Effector memory CD4-positive, alpha-beta T cell (primary cell): ENCODE measurements around the gene ASNS.
A peak's percentile ranks its signal among the peaks of the same experiment; 100 is the strongest.
"Not testable (repeated sequence)": the region's sequence is repeated elsewhere in the genome, so short reads cannot be mapped to it uniquely, and the experiment has no call there.

Experiments used
- DNase-seq, 3 donors: peaks; one replicate each; pipeline ENCODE4 v3.0.0-alpha.2; 2020
- H3K27ac ChIP-seq: 2 replicates; pipeline ENCODE4 v1.7.0; 2013; ENCODE audit warnings: mild to moderate bottlenecking, low read length, moderate library complexity; ENCODE audit not compliant: insufficient read depth, poor library complexity, severe bottlenecking
- H3K27me3 ChIP-seq: replicated peaks from 2 replicates; pipeline ENCODE4 v1.7.0; 2013; ENCODE audit warnings: mild to moderate bottlenecking, low read length; ENCODE audit not compliant: insufficient read depth, control insufficient read depth, poor library complexity, severe bottlenecking
- H3K36me3 ChIP-seq: 2 replicates; pipeline ENCODE4 v1.7.0; 2013; ENCODE audit warnings: mild to moderate bottlenecking, low read length, moderate library complexity; ENCODE audit not compliant: control insufficient read depth, insufficient read depth
- H3K4me1 ChIP-seq: 2 replicates; pipeline ENCODE4 v1.7.0; 2013; ENCODE audit warnings: low read length, mild to moderate bottlenecking; ENCODE audit not compliant: control insufficient read depth, insufficient read depth, poor library complexity, severe bottlenecking
- H3K4me3 ChIP-seq: 2 replicates; pipeline ENCODE4 v1.7.0; 2013; ENCODE audit warnings: low read length, low read depth, mild to moderate bottlenecking; ENCODE audit not compliant: insufficient read depth, poor library complexity, severe bottlenecking
- H3K9me3 ChIP-seq: 2 replicates; pipeline ENCODE4 v1.7.0; 2013; ENCODE audit warnings: mild to moderate bottlenecking, low read length, moderate library complexity; ENCODE audit not compliant: control insufficient read depth
- total RNA-seq, 3 donors: gene quantifications; one replicate each; lab custom pipeline; 2026; lab: John Stamatoyannopoulos, UW

Gene ASNS, protein sequence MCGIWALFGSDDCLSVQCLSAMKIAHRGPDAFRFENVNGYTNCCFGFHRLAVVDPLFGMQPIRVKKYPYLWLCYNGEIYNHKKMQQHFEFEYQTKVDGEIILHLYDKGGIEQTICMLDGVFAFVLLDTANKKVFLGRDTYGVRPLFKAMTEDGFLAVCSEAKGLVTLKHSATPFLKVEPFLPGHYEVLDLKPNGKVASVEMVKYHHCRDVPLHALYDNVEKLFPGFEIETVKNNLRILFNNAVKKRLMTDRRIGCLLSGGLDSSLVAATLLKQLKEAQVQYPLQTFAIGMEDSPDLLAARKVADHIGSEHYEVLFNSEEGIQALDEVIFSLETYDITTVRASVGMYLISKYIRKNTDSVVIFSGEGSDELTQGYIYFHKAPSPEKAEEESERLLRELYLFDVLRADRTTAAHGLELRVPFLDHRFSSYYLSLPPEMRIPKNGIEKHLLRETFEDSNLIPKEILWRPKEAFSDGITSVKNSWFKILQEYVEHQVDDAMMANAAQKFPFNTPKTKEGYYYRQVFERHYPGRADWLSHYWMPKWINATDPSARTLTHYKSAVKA
- total RNA-seq: 2.1 to 4.1 (median 3.5) reads per million in 3 donors

DNA sequence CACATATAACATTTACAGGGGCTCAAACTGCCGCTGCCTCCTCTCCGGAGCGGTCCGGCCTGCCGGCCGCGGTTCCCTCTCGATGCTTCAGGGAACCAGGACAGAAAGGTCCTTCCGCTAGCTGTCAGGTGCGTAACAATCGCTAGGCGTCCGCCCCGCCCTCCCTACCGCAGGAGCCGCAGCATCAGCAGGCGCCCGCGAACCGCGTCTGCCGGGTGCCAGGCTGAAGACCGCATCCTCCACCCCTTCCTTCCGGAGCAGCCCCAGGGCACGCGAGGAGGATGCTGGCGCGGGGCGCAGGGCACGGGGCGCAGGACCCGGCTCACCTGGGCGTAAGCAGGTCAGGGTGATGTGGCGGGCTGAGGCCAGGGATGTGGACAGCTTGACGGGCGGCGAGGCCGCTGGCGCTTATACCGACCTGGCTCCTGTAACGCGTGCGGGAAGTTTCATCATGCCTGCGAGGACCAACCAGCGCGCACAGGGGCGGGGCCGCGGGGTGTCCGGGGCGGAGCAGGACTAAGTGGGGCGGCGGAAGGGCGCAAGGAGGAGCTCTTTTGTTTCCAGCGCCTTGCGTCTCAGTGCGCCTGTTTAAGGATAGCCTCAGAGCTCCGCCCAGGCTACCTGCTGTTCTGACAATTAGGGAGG lies at the start of gene ASNS:
Gene ASNS (minus strand): TSS at position 384 of the 645 bp plus-strand sequence. CDS start 3,252 bp downstream, outside the sequence.
- Histone ChIP-seq H3K27ac (peak within 1 kb of the TSS; percentile 58), H3K4me3 (peak within 1 kb of the TSS; percentile 59)
- peak; percentile 67 to 77 (median 75) for DNase-seq

DNA sequence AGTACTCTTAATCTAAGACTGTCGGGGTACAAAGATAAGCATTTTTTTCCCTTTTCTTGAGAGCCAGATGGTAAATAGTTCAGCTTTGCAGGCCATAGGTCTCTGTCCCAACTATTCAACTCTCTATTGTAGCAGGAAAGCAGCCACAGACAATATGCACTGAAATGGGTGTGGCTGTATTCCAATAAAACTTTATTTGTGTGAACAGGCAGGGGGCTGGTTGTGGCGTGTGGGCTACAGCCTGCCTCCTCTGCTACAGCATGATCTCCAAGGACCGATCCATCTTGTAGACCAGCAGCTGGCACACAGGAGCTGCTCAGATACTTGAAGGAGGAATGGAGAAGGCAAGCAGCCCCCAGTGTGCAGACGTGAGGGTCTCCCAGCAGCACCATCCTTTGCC lies 49.0 kb upstream of the ASNS start:
- H3K4me1 ChIP-seq, H3K27me3 ChIP-seq, DNase-seq: not testable (repeated sequence)

More for the DNA sequence above, at the start of gene ASNS:
- Histone ChIP-seq H3K9me3 (no peaks in the 10 kb centered on the region), H3K27me3 (no peaks in the 10 kb centered on the region), H3K36me3 (peaks cover 3% of the 10 kb centered on the region), H3K4me1 (peaks cover 11% of the 10 kb centered on the region)

DNA sequence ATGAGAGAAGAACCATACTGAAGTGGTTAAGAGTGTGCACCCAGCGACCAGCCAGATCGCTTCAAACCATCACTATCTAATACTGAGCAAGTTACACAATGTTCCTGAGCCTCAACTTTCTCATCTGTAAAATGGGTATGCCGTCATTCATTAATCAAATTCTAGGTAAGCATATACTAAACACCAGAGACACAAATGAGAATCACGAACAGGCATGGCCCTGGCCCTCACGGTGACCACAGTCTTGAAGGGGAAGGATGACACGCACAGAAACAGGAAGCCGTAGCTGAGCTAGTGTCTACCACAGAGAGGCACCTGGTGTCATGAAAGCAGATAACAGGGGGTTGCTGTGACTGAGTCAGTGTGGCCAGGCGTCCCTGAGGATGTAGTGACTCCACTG lies 43.1 kb upstream of the ASNS start:
- H3K9me3 ChIP-seq, H3K27me3 ChIP-seq, H3K27ac ChIP-seq, H3K36me3 ChIP-seq, H3K4me3 ChIP-seq, DNase-seq, H3K4me1 ChIP-seq: not testable (repeated sequence)

More for the DNA sequence above, 49.0 kb upstream of the ASNS start:
- H3K4me3 ChIP-seq, H3K27ac ChIP-seq, H3K36me3 ChIP-seq, H3K9me3 ChIP-seq: not testable (repeated sequence)

DNA sequence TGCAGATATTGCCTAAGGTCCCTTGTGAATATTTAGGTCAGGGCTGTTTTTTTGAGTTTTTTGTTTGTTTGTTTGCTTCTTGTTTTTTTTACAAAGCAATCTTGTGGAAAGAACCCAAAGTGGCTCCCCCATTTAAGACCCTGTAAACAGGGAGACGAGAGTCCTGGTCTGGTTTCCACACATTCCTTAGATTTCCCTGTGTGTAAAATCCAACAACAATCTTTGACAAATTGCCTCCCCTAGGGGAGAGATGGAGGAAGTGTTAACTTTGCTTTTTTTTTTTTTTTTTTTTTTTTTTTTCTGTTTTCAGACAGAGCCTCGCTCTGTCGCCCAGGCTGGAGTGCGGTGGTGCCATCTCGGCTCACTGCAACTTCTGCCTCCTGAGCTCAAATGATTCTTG lies 40.1 kb upstream of the ASNS start:
- not testable (repeated sequence) for H3K36me3 ChIP-seq, H3K27ac ChIP-seq, H3K4me3 ChIP-seq, H3K9me3 ChIP-seq, H3K4me1 ChIP-seq, DNase-seq, H3K27me3 ChIP-seq

DNA sequence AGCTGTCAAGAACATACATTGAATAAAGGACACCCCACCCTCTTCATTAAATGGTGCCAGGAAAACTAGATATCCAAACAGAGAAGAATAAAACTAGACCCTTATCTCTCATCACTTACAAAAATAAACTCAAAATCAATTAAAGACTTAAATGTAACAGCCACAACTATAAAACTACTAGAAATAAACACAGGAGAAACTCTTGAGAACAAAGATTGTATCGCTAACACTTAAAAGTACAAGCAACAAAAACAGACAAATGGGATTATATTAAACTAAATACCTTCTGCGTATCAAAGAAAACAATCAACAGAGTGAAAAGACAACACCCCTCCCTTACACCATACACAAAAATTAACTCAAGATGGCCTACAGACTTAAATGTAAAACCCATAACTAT lies 24.7 kb upstream of the ASNS start:
- H3K9me3 ChIP-seq, DNase-seq, H3K4me3 ChIP-seq, H3K36me3 ChIP-seq, H3K4me1 ChIP-seq, H3K27me3 ChIP-seq, H3K27ac ChIP-seq: not testable (repeated sequence)

DNA sequence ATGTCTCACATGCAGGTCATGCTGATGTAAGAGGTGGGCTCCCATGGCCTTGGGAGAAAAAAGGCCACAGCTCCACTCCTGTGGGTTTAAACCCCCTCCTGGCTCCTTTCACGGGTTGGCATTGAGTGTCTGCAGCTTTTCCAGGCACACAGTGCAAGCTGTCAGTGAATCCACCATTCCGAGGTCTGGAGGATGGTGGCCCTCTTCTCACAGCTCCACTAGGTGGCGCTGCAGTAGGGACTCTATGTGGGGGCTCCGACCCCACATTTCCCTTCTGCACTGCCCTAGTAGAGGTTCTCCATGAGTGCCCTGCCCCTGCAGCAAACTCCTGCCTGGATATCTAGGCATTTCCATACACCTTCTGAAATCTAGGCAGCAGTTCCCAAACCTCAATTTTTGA lies 19.5 kb upstream of the ASNS start:
- H3K36me3 ChIP-seq, H3K9me3 ChIP-seq, H3K4me3 ChIP-seq, H3K27ac ChIP-seq, DNase-seq, H3K4me1 ChIP-seq, H3K27me3 ChIP-seq: not testable (repeated sequence)

DNA sequence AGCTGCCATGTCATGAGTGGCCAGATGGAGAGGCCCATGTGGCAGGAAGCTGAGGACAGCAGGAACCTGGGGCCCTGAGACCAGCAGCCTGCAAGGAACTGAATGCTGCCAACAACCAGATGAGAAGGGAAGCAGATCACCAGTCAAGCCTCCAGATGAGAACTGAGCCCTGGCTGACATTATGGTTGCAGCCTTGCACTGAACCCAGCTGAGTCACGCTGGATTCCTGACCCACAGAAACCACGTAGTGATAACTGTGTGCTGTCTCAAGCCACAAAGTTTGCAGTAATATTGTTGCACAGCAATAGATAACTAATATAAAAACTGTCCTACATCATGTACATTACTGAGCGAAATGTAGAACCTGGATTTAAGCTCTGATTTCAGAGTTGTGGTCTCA lies 7.3 kb upstream of the ASNS start:
- not testable (repeated sequence) for H3K27me3 ChIP-seq, DNase-seq, H3K27ac ChIP-seq, H3K9me3 ChIP-seq, H3K36me3 ChIP-seq, H3K4me1 ChIP-seq, H3K4me3 ChIP-seq

DNA sequence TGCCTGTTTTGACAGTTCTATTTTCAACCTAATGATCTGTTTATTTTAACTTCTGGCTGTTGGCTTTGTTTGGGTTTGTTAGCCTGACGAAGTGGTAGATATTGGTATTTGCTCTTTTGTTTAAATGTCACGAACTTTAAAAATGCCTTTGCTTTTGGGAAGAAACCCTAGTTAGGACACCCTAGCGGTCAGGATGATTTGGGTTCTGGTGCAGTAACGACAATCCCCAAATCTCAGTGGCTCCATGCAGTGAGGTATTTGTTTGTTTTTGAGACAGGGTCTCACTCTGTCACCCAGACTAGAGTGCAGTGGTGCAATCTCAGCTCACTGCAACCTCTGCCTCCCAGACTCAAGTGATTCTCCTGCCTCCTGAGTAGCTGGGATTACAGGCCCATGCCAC lies 2.7 kb upstream of the ASNS start:
- not testable (repeated sequence) for H3K27ac ChIP-seq, H3K36me3 ChIP-seq, H3K9me3 ChIP-seq, H3K27me3 ChIP-seq, DNase-seq, H3K4me3 ChIP-seq
- peaks cover 11% of the 10 kb centered on the region for H3K4me1 ChIP-seq

DNA sequence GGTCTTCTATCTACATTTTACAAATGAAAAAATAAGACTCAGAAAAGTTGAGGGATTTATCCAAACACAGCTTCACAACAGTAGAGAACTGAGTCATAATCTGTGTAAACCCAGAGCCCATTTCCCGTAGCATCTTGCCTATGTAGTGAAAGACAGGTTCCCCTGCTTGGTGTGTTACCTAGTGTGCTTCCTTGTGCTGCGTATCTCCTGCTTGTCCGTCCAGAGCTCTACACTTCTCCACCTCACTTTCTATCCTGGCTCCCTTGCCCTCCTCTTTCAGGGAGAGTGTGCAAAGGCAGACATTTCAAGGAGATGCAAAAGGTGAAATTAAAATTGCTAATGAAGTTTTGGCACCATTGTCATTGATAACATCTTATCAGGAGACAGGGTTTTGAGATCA lies 1.4 kb upstream of the ASNS start:
- H3K9me3 ChIP-seq: no peaks in the 10 kb centered on the region
- H3K4me1 ChIP-seq: peaks cover 11% of the 10 kb centered on the region
- DNase-seq: no peak
- no peaks in the 10 kb centered on the region for H3K36me3 ChIP-seq
- no peak overlapping the region for H3K27ac ChIP-seq
- H3K27me3 ChIP-seq: no peaks in the 10 kb centered on the region
- no peak overlapping the region for H3K4me3 ChIP-seq

DNA sequence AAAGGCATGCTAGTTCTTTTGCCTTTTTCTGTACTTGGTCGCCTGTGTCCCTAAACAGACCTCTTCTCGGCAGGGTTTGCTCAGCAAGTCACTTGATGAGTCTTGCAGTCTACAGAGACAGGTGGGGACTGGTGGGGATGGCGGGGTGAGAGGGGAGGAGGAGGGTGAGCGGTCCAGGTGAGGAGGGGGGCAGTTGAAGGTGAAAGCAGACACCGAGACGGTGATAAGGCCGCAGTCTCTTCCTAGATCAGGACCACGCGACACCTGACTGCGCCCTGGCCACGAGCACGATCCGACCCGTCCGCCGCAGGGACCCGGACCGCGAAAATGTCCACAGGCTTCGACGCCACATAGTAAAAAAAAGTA lies 566 bp downstream of the ASNS start:
- peaks cover 3% of the 10 kb centered on the region for H3K36me3 ChIP-seq
- no peaks in the 10 kb centered on the region for H3K9me3 ChIP-seq
- DNase-seq: peak in 2 of 3 donors; percentile 8 to 10
- peak overlapping the region; percentile 59 for H3K4me3 ChIP-seq
- H3K4me1 ChIP-seq: peaks cover 11% of the 10 kb centered on the region
- no peaks in the 10 kb centered on the region for H3K27me3 ChIP-seq
- H3K27ac ChIP-seq: peak overlapping the region; percentile 58
